Forelimb muscle (tissue), 1 donor: ENCODE results near the gene PRKAR2A. TPM values are rescaled to one million over a fixed set of nuclear protein-coding genes. Genes with fewer than 3 reads are reported as not detected.
"Not testable (repeated sequence)": the region's sequence is repeated elsewhere in the genome, so short reads cannot be mapped to it uniquely, and the experiment has no call there.

Experiments
- DNase-seq: peaks from one replicate; pipeline ENCODE4 v3.0.0-alpha.2; 2013; ENCODE audit warnings: low read depth
- polyA plus RNA-seq: library from polyadenylated mRNA; unstranded; fragments of 120-200 nt; gene quantifications from one replicate; pipeline ENCODE4 v1.2.1, GENCODE V29; 2013; ENCODE audit not compliant: insufficient read length

Gene PRKAR2A
- polyA plus RNA-seq, 1 donor: 41.3 TPM

DNA sequence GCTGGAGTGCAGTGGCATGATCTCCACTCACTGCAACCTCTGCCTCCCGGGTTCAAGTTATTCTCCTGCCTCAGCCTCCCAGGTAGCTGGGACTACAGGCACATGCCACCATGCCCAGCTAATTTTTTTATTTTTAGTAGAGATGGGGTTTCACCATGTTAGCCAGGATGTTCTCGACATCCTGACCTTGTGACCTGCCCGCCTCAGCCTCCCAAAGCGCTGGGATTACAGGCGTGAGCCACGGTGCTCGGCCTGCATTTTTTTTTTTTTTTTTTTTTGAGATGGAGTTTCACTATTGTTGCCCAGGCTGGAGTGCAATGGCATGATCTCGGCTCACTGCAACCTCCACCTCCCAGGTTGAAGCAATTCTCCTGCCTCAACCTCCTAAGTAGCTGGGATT lies 69.1 kb downstream of the PRKAR2A start:
- DNase-seq: not testable (repeated sequence)

DNA sequence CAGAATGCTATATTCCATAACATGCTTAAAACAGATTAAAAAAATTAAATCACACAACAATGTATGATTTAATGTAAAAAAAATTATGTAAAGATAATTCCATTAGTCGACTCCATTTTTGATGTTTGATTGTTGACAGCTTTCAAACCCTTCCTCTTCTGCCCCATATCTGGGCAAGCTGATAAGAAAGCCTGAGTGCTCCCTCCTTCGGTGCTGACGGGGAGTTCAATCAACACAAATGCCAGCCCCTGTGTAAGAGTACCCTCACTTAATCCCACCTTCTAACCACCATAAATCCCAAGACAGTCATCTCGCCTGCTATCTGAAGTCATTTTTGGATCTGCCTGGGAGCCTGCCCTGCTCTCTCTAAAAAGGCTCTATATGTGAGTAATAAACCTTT lies 70.8 kb downstream of the PRKAR2A start:
- DNase-seq: no peak

GRCh38 chr3:48770192-48770502 lies 77.5 kb downstream of the PRKAR2A start:
- no peak for DNase-seq

GRCh38 chr3:48765376-48765775 lies 82.3 kb downstream of the PRKAR2A start:
- DNase-seq: no peak

- DNase-seq: no peak
Observed at GRCh38 chr3:48762816-48763215, 84.9 kb downstream of the PRKAR2A start.

DNA sequence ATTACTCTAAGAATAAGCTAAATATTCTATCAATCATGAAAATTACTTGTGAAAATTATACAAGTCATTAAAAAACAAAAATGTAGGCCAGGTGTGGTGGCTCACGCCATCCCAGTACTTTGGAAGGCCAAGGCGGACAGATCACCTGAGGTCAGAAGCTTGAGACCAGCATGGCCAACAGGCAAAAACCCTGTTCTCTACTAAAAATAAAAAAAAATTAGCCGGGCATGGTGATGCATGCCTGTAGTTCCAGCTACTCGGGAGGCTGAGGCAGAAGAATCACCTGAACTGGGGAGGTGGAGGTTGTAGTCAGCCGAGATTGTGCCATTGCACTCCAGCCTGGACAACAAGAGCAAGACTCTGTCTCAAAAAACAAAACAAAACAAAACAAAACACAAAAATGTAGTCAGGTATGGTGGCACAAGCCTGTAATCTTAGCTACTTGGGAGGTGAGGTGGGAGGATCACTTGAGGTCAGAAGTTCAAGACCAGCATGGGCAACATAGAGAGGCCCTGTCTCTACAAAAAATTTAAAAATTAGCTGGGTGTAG lies 87.6 kb downstream of the PRKAR2A start:
- not testable (repeated sequence) for DNase-seq

GRCh38 chr3:48759531-48759930 lies 88.1 kb downstream of the PRKAR2A start:
- not testable (repeated sequence) for DNase-seq

DNA sequence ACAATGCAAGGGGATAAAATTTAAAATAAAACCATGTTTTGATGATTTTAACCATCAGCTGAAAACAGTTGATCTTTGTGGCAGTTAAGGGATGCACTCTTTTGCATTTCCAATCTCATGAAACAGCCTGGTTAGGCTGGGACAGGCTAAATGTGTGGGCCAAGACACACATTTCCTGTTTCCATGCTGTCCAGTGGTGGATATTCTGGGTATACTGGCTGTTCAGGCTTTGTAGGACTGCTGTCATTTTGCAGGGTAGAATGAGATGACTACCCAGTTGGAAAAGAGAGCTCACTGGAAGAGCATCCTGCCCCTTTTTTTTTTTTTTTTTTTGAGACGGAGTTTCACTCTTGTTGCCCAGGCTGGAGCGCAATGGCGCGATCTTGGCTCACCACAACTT lies 88.6 kb downstream of the PRKAR2A start:
- no peak for DNase-seq

GRCh38 chr3:48756640-48757039 lies 91.0 kb downstream of the PRKAR2A start:
- no peak for DNase-seq

- DNase-seq: no peak
Observed at GRCh38 chr3:48750856-48751255, 96.8 kb downstream of the PRKAR2A start.

- DNase-seq: no peak
Observed at GRCh38 chr3:48748754-48749153, 98.9 kb downstream of the PRKAR2A start.

GRCh38 chr3:48747706-48748105 lies 100.0 kb downstream of the PRKAR2A start:
- no peak for DNase-seq

DNA sequence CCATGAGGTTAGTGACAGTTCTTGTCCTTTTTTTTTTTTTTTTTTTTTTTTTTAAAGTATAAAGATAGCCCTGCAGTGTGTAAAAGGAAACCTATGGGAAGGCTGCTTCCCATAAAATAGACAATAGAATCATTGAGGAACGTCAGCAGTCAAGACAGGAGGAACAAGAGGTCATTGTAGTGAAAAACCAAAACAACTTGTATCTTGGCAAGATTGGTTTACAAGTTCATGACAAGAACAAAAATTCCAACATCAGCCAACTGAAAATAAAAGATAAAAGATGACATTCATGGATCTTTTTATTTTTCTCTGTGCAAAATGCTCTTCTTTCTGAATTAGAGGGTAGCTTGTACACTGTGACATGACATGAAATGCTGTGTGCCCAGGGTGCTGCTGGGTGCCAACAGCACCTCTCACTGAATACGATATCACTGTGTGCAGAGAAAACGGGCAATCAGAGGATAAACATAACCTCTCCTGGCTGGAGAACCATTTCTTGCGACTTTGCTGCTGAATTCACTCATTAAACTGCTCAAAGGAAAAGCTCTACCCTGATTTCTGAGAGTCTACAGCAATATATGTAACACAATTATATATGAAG lies 100.6 kb downstream of the PRKAR2A start:
- DNase-seq: no peak

DNA sequence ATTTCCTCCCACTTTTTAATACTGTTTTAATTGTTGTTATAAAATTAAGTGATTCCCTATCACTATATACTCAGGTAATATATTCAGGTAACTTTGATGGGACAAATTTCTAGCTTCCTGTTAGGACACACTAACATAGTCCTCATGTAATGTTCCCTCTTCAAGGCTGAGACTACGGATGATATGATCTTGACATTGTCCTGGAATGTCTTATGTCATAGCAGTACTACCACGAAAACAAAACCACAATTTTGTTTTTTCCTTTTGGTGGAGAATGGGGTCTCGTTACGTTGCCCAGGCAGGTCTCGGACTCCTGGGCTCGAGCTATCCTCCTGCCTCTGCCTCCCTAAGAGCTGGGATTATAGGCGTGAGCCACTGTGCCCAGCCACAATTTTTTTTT lies 103.9 kb downstream of the PRKAR2A start:
- no peak for DNase-seq

- not testable (repeated sequence) for DNase-seq
Observed at GRCh38 chr3:48741226-48741625, 106.4 kb downstream of the PRKAR2A start.

DNA sequence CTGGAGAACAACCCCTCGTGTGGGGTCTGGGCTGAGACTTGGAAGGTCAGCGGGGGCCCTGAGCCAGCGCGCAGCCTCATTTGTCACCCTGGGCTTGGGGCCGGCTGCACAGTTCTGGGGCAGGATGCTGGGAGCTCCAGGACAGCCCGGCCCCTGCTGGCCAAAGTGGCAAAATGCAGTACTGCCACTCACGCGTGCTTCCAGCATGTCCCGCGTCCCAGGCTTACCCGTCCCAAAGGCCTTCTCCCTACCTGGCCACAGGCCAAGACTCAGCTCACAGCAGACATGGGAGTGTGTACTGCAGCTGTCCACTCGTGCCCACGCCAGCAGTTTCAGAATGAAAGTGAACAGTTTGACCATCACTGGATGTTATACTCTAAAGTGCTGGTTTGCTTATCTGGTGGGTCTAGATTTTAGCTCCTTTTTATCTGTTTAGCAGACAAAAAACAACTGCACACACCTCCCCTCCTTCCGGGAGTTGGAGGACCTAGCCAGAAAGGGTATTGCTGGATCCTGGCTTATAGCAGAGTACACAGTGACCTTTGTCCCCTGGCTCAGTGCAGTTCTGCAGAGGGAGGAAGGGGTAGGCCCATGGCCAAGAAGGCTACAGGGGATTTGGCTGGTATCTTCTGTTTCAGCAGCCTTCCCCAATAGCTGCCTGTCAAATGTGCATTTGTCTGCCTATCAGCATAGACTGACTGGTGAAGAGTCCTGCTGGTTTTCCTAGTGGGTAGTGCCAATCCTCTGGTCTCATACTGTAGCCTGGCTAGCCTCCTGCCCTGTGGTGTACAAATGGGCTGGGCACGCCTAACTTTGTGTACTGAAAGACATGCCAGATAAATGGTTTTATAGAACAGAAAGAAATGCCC lies 107.5 kb downstream of the PRKAR2A start:
- no peak for DNase-seq

- DNase-seq: no peak
Observed at GRCh38 chr3:48739617-48739954, 108.1 kb downstream of the PRKAR2A start.

DNA sequence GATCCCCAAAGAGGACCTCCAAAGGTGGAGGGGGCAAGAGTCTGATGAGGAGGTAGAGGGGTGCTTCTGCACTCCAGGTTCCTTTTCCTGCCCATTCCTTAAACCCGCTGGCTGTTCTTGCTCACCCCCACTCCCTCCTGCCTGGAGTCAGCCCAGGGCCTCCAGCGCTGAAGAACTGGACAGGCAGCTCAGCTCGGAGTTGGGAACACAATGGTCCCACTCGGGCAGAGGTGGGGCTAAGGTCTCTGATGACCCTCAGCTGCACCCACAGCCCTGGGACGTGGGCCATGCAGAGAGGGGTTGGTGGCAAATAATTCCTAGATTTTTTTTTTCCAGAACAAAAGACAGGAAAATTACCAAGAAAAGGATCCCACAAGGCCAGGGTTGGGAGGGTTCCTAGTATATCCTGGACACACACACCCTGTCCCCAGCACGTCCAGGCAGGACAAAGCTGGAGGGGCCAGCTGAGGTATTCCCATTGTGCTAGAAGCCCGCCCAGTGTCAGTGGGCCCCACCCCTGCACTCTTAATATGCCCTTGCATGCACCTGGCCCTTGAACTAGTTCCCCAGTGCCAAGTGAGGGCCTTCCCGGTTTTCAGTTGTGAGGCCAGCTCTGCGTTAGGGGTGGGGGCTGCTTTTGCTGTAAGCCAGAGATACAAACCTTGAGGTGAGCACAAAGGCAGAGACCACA lies 108.6 kb downstream of the PRKAR2A start:
- DNase-seq: no peak

DNA sequence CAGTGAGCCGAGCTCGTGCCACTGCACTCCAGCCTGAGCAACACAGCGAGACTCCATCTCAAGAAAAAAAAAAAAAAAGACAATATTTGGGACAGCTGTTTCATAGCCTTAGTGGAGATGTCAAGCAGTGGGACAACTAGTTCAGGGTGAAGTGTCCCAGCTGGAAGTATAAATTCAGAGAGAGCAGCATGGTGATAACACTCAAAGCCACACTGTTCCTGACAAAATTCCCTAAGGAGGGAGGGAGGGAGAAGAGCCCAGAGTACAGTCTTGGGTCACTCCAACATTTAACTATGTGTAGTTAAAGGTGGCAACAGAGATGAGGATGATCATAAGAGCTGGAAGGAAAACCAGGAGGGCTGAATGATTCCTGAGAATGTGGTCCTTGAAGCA lies 109.5 kb downstream of the PRKAR2A start:
- no peak for DNase-seq

GRCh38 chr3:48735075-48735767 lies 112.5 kb downstream of the PRKAR2A start:
- not testable (repeated sequence) for DNase-seq

GRCh38 chr3:48734541-48734940 lies 113.1 kb downstream of the PRKAR2A start:
- not testable (repeated sequence) for DNase-seq
